ENCODE data around the gene NAALADL1.
"Not testable (repeated sequence)": the region's sequence is repeated elsewhere in the genome, so short reads cannot be mapped to it uniquely, and the experiment has no call there.

Gene NAALADL1

GRCh38 chr11:65013888-65014725 is 44.2 kb downstream of the NAALADL1 start, which contains the start of gene ARL2:
ARL2 (plus strand) TSS chr11:65014160; CDS start chr11:65014208, 48 bp downstream.
- DNase-seq (ENCODE audit: low read depth): peak; percentile 97
- peak within 1 kb of the TSS; percentile 85 for H3K4me3 ChIP-seq (ENCODE audit: low read depth, low read length)
- peak; percentile 97 for TF ChIP-seq MAX (IDR thresholded peaks at IDR 0.05; ENCODE audit: low read depth, low read length)
- TF ChIP-seq, protein P1, sequence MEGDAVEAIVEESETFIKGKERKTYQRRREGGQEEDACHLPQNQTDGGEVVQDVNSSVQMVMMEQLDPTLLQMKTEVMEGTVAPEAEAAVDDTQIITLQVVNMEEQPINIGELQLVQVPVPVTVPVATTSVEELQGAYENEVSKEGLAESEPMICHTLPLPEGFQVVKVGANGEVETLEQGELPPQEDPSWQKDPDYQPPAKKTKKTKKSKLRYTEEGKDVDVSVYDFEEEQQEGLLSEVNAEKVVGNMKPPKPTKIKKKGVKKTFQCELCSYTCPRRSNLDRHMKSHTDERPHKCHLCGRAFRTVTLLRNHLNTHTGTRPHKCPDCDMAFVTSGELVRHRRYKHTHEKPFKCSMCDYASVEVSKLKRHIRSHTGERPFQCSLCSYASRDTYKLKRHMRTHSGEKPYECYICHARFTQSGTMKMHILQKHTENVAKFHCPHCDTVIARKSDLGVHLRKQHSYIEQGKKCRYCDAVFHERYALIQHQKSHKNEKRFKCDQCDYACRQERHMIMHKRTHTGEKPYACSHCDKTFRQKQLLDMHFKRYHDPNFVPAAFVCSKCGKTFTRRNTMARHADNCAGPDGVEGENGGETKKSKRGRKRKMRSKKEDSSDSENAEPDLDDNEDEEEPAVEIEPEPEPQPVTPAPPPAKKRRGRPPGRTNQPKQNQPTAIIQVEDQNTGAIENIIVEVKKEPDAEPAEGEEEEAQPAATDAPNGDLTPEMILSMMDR (IDR thresholded peaks at IDR 0.05; ENCODE audit: low read depth, low read length): peak; percentile 33
- TF ChIP-seq MYC (IDR thresholded peaks at IDR 0.05; ENCODE audit: low read depth, low read length): no peak; the same call in none of the 2 replicates
- TF ChIP-seq POLR2A (IDR thresholded peaks at IDR 0.05; ENCODE audit: extremely low read depth, insufficient read length): peak; percentile 63

GRCh38 chr11:65013130-65013887 is 45.0 kb downstream of the NAALADL1 start:
- peak overlapping the region; percentile 85 for H3K4me3 ChIP-seq (ENCODE audit: low read depth, low read length)
- TF ChIP-seq POLR2A (IDR thresholded peaks at IDR 0.05; ENCODE audit: extremely low read depth, insufficient read length) (no peak), MYC (IDR thresholded peaks at IDR 0.05; ENCODE audit: low read depth, low read length) (no peak; the same call in 1 of the 2 replicates), MAX (IDR thresholded peaks at IDR 0.05; ENCODE audit: low read depth, low read length) (no peak)
- TF ChIP-seq, protein P1 (IDR thresholded peaks at IDR 0.05; ENCODE audit: low read depth, low read length): peak; percentile 73
- peak; percentile 96 for DNase-seq (ENCODE audit: low read depth)

DNA sequence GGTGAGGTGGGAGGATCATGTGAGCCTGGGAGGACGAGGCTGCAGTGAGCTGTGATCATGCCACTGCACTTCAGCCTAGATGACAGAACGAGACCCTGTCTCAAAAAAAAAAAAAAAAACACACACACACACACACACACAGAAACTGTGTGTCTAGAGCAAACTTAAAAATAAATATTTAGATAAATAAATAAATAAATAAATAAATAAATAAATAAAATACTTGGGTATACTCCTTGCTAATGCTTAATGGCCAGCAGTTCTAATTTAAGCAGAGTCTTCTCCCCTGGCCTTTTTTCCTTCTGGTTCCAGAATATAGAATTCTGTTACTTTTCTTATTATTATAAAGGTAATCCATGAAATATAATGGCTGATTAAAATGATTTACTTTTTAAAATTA is 49.5 kb downstream of the NAALADL1 start:
- no peak for TF ChIP-seq MAX (IDR thresholded peaks at IDR 0.05; ENCODE audit: low read depth, low read length)
- TF ChIP-seq MYC (IDR thresholded peaks at IDR 0.05; ENCODE audit: low read depth, low read length): no peak
- TF ChIP-seq, protein P1 (IDR thresholded peaks at IDR 0.05; ENCODE audit: low read depth, low read length): no peak
- no peak for TF ChIP-seq POLR2A (IDR thresholded peaks at IDR 0.05; ENCODE audit: extremely low read depth, insufficient read length)
- no peak for DNase-seq (ENCODE audit: low read depth)
- H3K4me3 ChIP-seq (ENCODE audit: low read depth, low read length): no peak overlapping the region

DNA sequence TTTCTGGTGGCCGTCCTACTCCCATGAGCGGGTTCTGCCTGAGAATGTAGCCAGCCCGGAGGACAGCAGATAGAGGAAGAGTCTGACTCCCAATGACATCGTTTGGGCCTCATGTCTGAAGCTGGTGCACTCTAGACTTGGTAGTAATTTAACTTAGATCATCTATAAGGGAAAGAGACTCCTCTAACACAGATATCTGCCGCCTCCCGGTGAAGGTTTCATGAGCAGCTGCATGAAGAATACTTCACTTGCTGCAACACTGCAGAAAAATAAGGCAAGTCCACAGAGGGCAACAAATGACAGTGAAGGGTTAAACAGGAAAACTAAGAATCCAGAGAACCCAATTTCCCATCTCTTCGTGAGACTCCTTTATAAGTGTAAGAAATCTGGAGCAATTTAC is 50.3 kb downstream of the NAALADL1 start:
- no peak overlapping the region for H3K4me3 ChIP-seq (ENCODE audit: low read depth, low read length)
- DNase-seq (ENCODE audit: low read depth): peak; percentile 33
- TF ChIP-seq MYC (IDR thresholded peaks at IDR 0.05; ENCODE audit: low read depth, low read length) (no peak), MAX (IDR thresholded peaks at IDR 0.05; ENCODE audit: low read depth, low read length) (no peak), POLR2A (IDR thresholded peaks at IDR 0.05; ENCODE audit: extremely low read depth, insufficient read length) (no peak)
- TF ChIP-seq, protein P1 (IDR thresholded peaks at IDR 0.05; ENCODE audit: low read depth, low read length): no peak

- not testable (repeated sequence) for DNase-seq (ENCODE audit: low read depth); H3K4me3 ChIP-seq (ENCODE audit: low read depth, low read length)
Measured at GRCh38 chr11:65003968-65004367, 54.4 kb downstream of the NAALADL1 start.

DNA sequence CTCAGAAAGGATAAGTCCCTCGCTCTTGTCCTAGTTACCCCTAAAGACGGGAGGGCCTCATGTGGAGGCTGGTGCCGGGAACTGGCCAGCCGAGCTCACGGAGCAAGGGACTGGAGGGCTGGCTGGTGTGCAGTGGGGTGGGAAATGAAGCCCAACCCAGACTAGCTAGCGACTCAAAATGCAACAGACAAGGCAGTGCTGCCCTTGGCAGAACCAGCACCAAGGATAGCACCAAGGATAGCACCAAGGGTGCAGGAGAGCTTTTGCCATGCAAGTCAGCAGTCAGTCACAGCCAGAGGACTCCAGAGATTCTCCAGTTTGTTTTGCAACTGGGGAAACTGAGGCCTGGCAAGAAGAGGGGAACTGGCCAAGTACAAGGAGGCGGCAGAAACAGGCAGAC is 55.1 kb downstream of the NAALADL1 start:
- no peak for TF ChIP-seq POLR2A (IDR thresholded peaks at IDR 0.05; ENCODE audit: extremely low read depth, insufficient read length)
- TF ChIP-seq MYC (IDR thresholded peaks at IDR 0.05; ENCODE audit: low read depth, low read length): no peak
- no peak for TF ChIP-seq MAX (IDR thresholded peaks at IDR 0.05; ENCODE audit: low read depth, low read length)
- TF ChIP-seq, protein P1 (IDR thresholded peaks at IDR 0.05; ENCODE audit: low read depth, low read length): no peak
- peak; percentile 40 for DNase-seq (ENCODE audit: low read depth)
- H3K4me3 ChIP-seq (ENCODE audit: low read depth, low read length): no peak overlapping the region

Measured in NB4 (cell line).